Endothelial cell of umbilical vein (primary cell): ENCODE results near the gene FYN. TPM values are rescaled to one million over a fixed set of nuclear protein-coding genes. Genes with fewer than 3 reads are reported as not detected.

Experiments
- BruUV-seq: library from RNA; stranded (reverse); fragments of 400-500 nt; replicated peaks from 2 replicates; lab custom pipeline; 2021; lab: Mats Ljungman, UMichigan
- CTCF ChIA-PET: fragments of 300-600, 350-600 bp; sonication (Branson Sonifier 250); formaldehyde crosslinking; loops from one replicate; lab custom pipeline; 2021; ENCODE audit warnings: antibody characterized with exemption, inconsistent platforms; lab: Charles Lee
- POLR2A ChIA-PET: fragments of 300-600, 350-600 bp; sonication (Branson Sonifier 250); formaldehyde crosslinking; loops from one replicate; lab custom pipeline; 2021; ENCODE audit warnings: antibody characterized with exemption, inconsistent platforms; lab: Charles Lee
- DNase-seq: peaks from one replicate; pipeline ENCODE4 v3.0.0-alpha.2; 2011; ENCODE audit warnings: low read depth, low spot score
- FAIRE-seq: peaks from 2 replicates; lab custom pipeline; 2011; peaks lifted over from hg19 to GRCh38; lab: Jason Lieb, UNC
- H2AFZ ChIP-seq: 2 replicates; pipeline ENCODE4 v1.6.0; 2012; ENCODE audit warnings: low read depth, low read length, control low read depth, inconsistent platforms
- H3K27ac ChIP-seq: 2 replicates; pipeline ENCODE4 v1.5.1; 2011; ENCODE audit warnings: low read depth, mild to moderate bottlenecking, control low read depth, low read length, moderate library complexity; ENCODE audit not compliant: insufficient read depth
- H3K27me3 ChIP-seq, 2 experiments: 2 replicates each; pipeline versions ENCODE4 v1.6.0 to v1.6.1; 2011; ENCODE audit warnings: low read length in 2 of 2, mixed read lengths in 1 of 2; ENCODE audit not compliant: control insufficient read depth in 2 of 2, insufficient read depth in 2 of 2
- H3K36me3 ChIP-seq, 2 experiments: 2 replicates in 1 of 2; 3 replicates in 1 of 2; pipeline ENCODE4 v1.5.1; 2011; ENCODE audit warnings: low read length in 2 of 2, mild to moderate bottlenecking in 1 of 2, moderate library complexity in 1 of 2; ENCODE audit not compliant: control insufficient read depth in 2 of 2, insufficient read depth in 2 of 2; ENCODE audit errors: extremely low read depth in 1 of 2
- H3K4me1 ChIP-seq: 3 replicates; pipeline ENCODE4 v1.5.1; 2011; ENCODE audit warnings: mild to moderate bottlenecking, low read length; ENCODE audit not compliant: control insufficient read depth, insufficient read depth; ENCODE audit errors: extremely low read depth
- H3K4me2 ChIP-seq: 2 replicates; pipeline ENCODE4 v1.6.1; 2011; ENCODE audit warnings: low read length, control low read depth, mixed read lengths; ENCODE audit not compliant: insufficient read depth
- H3K4me3 ChIP-seq, 3 experiments: fragments of 200-600 bp in 1 of 3; sonication (generic), shearing (Covaris generic) in 1 of 3; replicated peaks in 1 of 3; 2 replicates each; pipeline ENCODE4 v1.5.1; 2011 to 2016; ENCODE audit warnings: control low read depth in 3 of 3, low read length in 3 of 3, mild to moderate bottlenecking in 2 of 3, inconsistent platforms in 1 of 3, low read depth in 1 of 3, moderate library complexity in 1 of 3; ENCODE audit not compliant: insufficient read depth in 1 of 3
- H3K79me2 ChIP-seq: 2 replicates; pipeline ENCODE4 v1.6.0; 2012; ENCODE audit warnings: low read length, inconsistent platforms; ENCODE audit not compliant: control insufficient read depth, insufficient read depth
- H3K9ac ChIP-seq: replicated peaks from 2 replicates; pipeline ENCODE3; 2011; ENCODE audit warnings: low read length, control low read depth; ENCODE audit not compliant: insufficient read depth; ENCODE audit errors: extremely low read depth
- H3K9me1 ChIP-seq: replicated peaks from 3 replicates; pipeline ENCODE4 v1.6.0; 2011; ENCODE audit warnings: mild to moderate bottlenecking, low read length; ENCODE audit not compliant: control insufficient read depth, insufficient read depth; ENCODE audit errors: extremely low read depth
- H3K9me3 ChIP-seq: replicated peaks from 2 replicates; pipeline ENCODE4 v1.5.1; 2012; ENCODE audit warnings: low read length, inconsistent platforms; ENCODE audit not compliant: control insufficient read depth, insufficient read depth
- H4K20me1 ChIP-seq: replicated peaks from 2 replicates; pipeline ENCODE3; 2011; ENCODE audit warnings: mild to moderate bottlenecking, low read length; ENCODE audit not compliant: control insufficient read depth, insufficient read depth; ENCODE audit errors: extremely low read depth
- CTCF ChIP-seq, 2 donors: IDR thresholded peaks; 1 replicate in 1 of 2; 2 replicates in 1 of 2; pipeline ENCODE4 v1.5.1; 2011; ENCODE audit warnings: low read length in 2 of 2, mild to moderate bottlenecking in 2 of 2, moderate library complexity in 2 of 2, control low read depth in 1 of 2, inconsistent platforms in 1 of 2, low read depth in 1 of 2; ENCODE audit not compliant: insufficient read depth in 1 of 2; ENCODE audit errors: extremely low read depth in 1 of 2
- EZH2 ChIP-seq: IDR thresholded peaks from 2 replicates; pipeline ENCODE4 v1.6.1; 2012; ENCODE audit warnings: borderline replicate concordance, low read depth, mild to moderate bottlenecking, moderate library complexity, low read length, inconsistent platforms; ENCODE audit not compliant: severe bottlenecking
- FOS ChIP-seq: IDR thresholded peaks from 2 replicates; pipeline ENCODE4 v1.6.1; 2011; ENCODE audit warnings: mild to moderate bottlenecking, low read length, moderate library complexity, borderline replicate concordance; ENCODE audit not compliant: insufficient read depth
- GATA2 ChIP-seq: IDR thresholded peaks from 2 replicates; pipeline ENCODE4 v1.7.0; 2011; ENCODE audit warnings: low read depth, mild to moderate bottlenecking, moderate library complexity, mixed read lengths, low read length; ENCODE audit not compliant: insufficient read length, insufficient read depth
- JUN ChIP-seq: IDR thresholded peaks from 2 replicates; pipeline ENCODE4 v1.6.1; 2011; ENCODE audit warnings: borderline replicate concordance, low read depth; ENCODE audit not compliant: insufficient read length, insufficient read depth
- MAX ChIP-seq: IDR thresholded peaks from 2 replicates; pipeline ENCODE4 v1.6.1; 2011; ENCODE audit not compliant: insufficient read depth, insufficient read length
- MYC ChIP-seq: IDR thresholded peaks from one replicate; pipeline ENCODE4 v1.6.1; 2011; ENCODE audit warnings: mild to moderate bottlenecking, low read depth, low read length
- POLR2A ChIP-seq: IDR thresholded peaks from 2 replicates; pipeline ENCODE4 v1.6.1; 2012; ENCODE audit warnings: low read depth, mild to moderate bottlenecking, control low read depth, low read length
- POLR2AphosphoS5 ChIP-seq: IDR thresholded peaks from 2 replicates; pipeline ENCODE4 v1.6.1; 2012; ENCODE audit warnings: low read depth, mild to moderate bottlenecking, control low read depth, low read length, moderate library complexity; ENCODE audit not compliant: insufficient read depth
- dilution Hi-C: fragments of 300-500 bp; cut with MboI; formaldehyde crosslinking; loops from one replicate; pipeline ENCODE4 v1.15.0; 2019; ENCODE audit warnings: low sequenced_read_pairs; ENCODE audit not compliant: extremely low pct_ligation_motif_present
- intact Hi-C: fragments of 100-400 bp; cut with micrococcal nuclease; formaldehyde crosslinking; loops from one replicate; pipeline ENCODE4 v1.10.0; 2022
- polyA plus RNA-seq, 4 experiments: library from polyadenylated mRNA; depleted of rRNA in 3 of 4; stranded (reverse) in 3 of 4; unstranded in 1 of 4; fragments of >200 nt; gene quantifications; 2 replicates each; pipeline versions ENCODE4 v1.2.1 to v1.2.3, GENCODE V29; 2011 to 2012; ENCODE audit warnings: missing spikeins in 1 of 4
- total RNA-seq: library from RNA; stranded (reverse); gene quantifications from 2 replicates; pipeline ENCODE4 v1.2.3, GENCODE V29; 2021

Gene FYN
- total and polyA plus RNA-seq, 2 donors (not counting 3 experiments of a cell fraction or from before 2014, with no cell fraction given) = 69.0 to 143 TPM

DNA sequence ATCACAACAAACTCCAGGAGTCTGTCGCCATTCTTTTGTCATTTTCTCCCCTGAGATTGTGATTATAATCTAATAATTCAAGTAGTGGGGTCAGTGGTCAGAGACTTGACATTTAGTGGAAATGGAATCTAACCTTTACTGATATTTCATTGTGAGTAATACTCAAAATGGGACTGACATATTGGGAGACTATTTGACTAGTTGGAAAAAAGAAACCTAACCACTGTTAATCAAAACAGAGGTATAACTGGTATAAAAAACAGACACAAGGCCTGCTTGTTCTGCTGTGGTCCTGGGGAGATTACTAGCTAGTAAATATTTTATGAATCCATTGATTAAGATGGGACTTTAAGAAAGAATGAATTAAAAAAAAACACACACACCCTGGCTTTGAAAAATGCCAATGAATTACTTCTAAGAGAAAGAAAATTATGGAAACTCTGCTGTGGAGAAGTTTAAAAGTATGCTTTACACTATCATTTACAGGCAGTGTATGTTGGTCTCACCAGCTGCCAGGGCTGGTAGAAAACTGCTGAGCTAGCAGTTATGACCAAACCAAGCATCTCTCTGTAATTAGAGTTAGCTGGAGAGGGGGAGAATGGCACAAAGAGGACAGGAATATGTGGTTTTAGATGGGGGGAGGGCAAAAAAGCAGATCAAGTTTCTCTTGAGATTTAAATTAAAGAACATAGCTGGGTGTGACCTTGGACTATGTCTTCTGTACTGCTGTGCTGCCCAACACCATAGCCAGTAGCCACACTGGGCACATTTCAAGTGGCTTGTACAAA is 103.7 kb downstream of the FYN start:
- Histone ChIP-seq H3K27me3 (no peaks in the 10 kb centered on the region), H3K9ac (no peak overlapping the region), H3K9me1 (no peaks in the 10 kb centered on the region), H3K4me3 (no peak overlapping the region), H2AFZ (no peak overlapping the region), H3K4me2 (no peak overlapping the region), H3K4me1 (no peaks in the 10 kb centered on the region), H4K20me1 (no peaks in the 10 kb centered on the region), H3K9me3 (no peaks in the 10 kb centered on the region), H3K79me2 (no peaks in the 10 kb centered on the region), H3K36me3 (no peaks in the 10 kb centered on the region), H3K27ac (no peak overlapping the region)
- POLR2A ChIA-PET = no interaction called here
- BruUV-seq = no TSS peak
- intact Hi-C loops (no loop called here), dilution Hi-C loops (no loop called here)
- DNase-seq (no peak), FAIRE-seq (no peak)
- TF ChIP-seq GATA2 (no peak), POLR2AphosphoS5 (no peak), EZH2 (no peak), MYC (no peak), POLR2A (no peak), CTCF (IDR thresholded peaks at IDR 0.05; ENCODE audit: extremely low read depth in 1 of 2, insufficient read depth in 1 of 2, low read depth in 1 of 2, low read length in 2 of 2) (no peak), JUN (no peak), MAX (no peak), FOS (no peak)
- CTCF ChIA-PET = interaction anchor here (1.2 to 2.4 kb wide), 2 partner anchors 14 to 15 kb away, joined by 6 to 9 read pairs; no protein-coding TSS in a partner anchor
